Left lung (tissue), 10 donors: ENCODE measurements around the gene SUMO4. TPM values are rescaled to one million over a fixed set of nuclear protein-coding genes. Genes with fewer than 3 reads are reported as not detected.
A peak's percentile ranks its signal among the peaks of the same experiment; 100 is the strongest.

Experiments used
- ATAC-seq: fragments of 200-7000 bp; cut with Tn5 transposase; one replicate; pipeline ENCODE4 v1.9.1; 2020; ENCODE audit warnings: moderate library complexity
- DNase-seq, 4 donors: peaks; one replicate each; pipeline ENCODE4 v3.0.0-alpha.2; 2013 to 2020
- H3K27ac ChIP-seq, 2 donors: fragments of 200-600 bp; sonication (generic) in 1 of 2; one replicate each; pipeline versions ENCODE4 v1.5.0 to v1.8.0; 2020 to 2021
- H3K27me3 ChIP-seq, 2 donors: fragments of 200-600 bp; sonication (generic) in 1 of 2; one replicate each; pipeline versions ENCODE4 v1.5.0 to v1.8.0; 2020 to 2021
- H3K36me3 ChIP-seq, 2 donors: fragments of 200-600 bp; sonication (generic) in 1 of 2; one replicate each; pipeline versions ENCODE4 v1.5.0 to v1.8.0; 2020 to 2021
- H3K4me1 ChIP-seq, 2 donors: fragments of 200-600 bp; one replicate each; pipeline ENCODE4 v1.8.0; 2021
- H3K4me3 ChIP-seq, 2 donors: fragments of 200-600 bp; sonication (generic) in 1 of 2; one replicate each; pipeline versions ENCODE4 v1.5.0 to v1.8.0; 2020 to 2021; ENCODE audit warnings: mild to moderate bottlenecking in 1 of 2
- H3K9me3 ChIP-seq, 2 donors: fragments of 200-600 bp; sonication (generic) in 1 of 2; one replicate each; pipeline versions ENCODE4 v1.5.0 to v1.8.0; 2020 to 2021
- CTCF ChIP-seq, 2 donors: fragments of 200-600 bp; sonication (generic) in 1 of 2; IDR thresholded peaks; one replicate each; pipeline versions ENCODE4 v1.5.0 to v1.8.0; 2021; ENCODE audit warnings: antibody characterized with exemption in 2 of 2
- intact Hi-C, 2 donors: fragments of 100-400 bp; cut with DNase I; formaldehyde crosslinking; loops; one replicate each; pipeline versions ENCODE4 v1.11.2 to v1.14.2; 2022
- polyA plus RNA-seq, 6 donors: library from polyadenylated mRNA; unstranded; fragments of 120-200 nt; gene quantifications; one replicate each; pipeline ENCODE4 v1.2.1, GENCODE V29; 2013; ENCODE audit not compliant: insufficient read length in 6 of 6
- total RNA-seq, 2 donors: library from RNA; stranded (reverse); fragmentation: NEBNext Ultra II Directional; extraction: Animal tissue kit (Norgen Biotek cat#: 25700); gene quantifications; one replicate each; pipeline ENCODE4 v1.2.1, GENCODE V29; 2021
- donor health status: DM: no; HTN: yes; CAD: no.
- donor health status: DM: no; HTN: no; CAD: no.

The SUMO4 gene
- total and polyA plus RNA-seq, 8 donors: 1.0 to 2.7 (median 1.9) TPM

DNA sequence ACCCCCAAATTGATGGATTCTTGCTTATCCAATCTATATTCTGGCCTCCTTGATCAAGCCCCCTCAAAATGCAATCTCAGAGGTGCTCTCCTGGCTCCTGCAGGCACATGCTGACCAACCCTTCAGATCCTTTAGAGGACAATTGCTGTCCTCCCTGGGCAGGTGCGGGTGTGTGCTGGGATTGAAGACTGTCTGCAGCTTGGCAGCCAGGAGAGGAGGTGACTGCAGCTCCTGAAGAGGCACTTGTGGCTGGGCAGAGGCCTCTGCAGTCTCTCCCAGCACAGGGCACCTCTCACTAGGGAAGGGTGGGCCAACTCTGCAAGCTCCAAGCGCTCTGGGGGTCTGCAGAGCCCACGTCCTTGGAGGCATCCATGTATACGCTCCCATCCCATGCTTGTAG lies 28.5 kb downstream of the SUMO4 start:
- no peak for ATAC-seq
- intact Hi-C loops: no loop called here
- no peak for TF ChIP-seq CTCF (IDR thresholded peaks at IDR 0.05)

GRCh38 chr6:149429427-149430360 lies 29.6 kb downstream of the SUMO4 start:
- Histone ChIP-seq H3K27ac (no peak overlapping the region), H3K4me3 (no peak overlapping the region), H3K27me3 (no peaks in the 10 kb centered on the region), H3K9me3 (no peaks in the 10 kb centered on the region), H3K36me3 (no peaks in the 10 kb centered on the region), H3K4me1 (peaks cover 0 to 6% of the 10 kb centered on the region in 2 donors)
- TF ChIP-seq CTCF (IDR thresholded peaks at IDR 0.05): no peak
- no peak for DNase-seq
- ATAC-seq: no peak
- intact Hi-C loops: loop anchor here in 1 of 2 donors (10.0 kb wide), 2 partner anchors 85 to 395 kb away; no protein-coding TSS in a partner anchor

More for the DNA sequence above, 28.5 kb downstream of the SUMO4 start:
- H3K27me3 ChIP-seq: no peaks in the 10 kb centered on the region
- H3K9me3 ChIP-seq: no peaks in the 10 kb centered on the region
- H3K4me3 ChIP-seq: no peak overlapping the region
- peaks cover 7 to 14% of the 10 kb centered on the region in 2 donors for H3K4me1 ChIP-seq
- no peaks in the 10 kb centered on the region for H3K36me3 ChIP-seq
- DNase-seq: no peak
- H3K27ac ChIP-seq: no peak overlapping the region

DNA sequence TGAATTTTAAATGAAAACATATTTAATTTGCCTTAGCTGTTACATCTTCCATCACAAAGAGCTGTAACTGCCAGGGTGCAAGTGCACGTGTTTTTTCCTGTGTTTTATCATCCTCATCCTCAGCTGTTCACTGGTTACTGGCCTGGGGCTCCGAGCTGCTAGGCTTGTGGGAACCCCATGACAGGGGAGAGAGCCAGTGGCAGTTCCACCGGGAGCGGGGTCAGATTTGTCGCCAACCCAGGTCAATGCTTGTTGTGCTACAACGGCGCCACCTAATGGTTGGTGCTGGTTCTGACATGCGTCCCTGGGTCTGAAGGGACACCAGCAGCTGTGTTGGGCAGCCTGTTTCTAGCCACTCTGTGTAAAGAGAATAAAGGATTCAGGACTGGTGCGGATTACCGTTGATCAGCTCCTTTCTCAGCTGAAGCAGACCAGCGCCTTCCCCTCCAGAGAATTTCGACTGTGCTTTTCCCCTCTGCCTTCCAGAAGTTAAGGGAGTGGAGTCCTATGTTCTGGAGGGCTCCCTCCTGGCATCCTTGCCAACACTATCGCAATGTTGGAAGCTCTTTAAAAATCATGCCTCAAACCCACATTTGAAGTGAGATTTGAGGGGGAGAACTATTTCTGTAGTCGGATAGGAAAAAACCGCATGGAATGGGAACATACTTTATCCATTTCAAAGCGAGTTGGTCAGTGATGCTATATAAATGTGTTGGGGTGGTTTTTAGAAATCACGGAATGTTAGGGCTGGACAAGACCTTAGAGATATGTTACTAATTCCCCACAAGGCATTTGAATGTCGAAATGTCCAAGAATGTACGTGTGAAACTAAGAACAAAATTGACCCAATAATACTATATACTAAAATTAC lies 32.1 kb downstream of the SUMO4 start:
- intact Hi-C loops: loop anchor here in 1 of 2 donors (2.0 to 10.0 kb wide), 3 partner anchors 83 to 397 kb away; no protein-coding TSS in a partner anchor
- DNase-seq (peak; percentile 76 to 91 (median 89)), ATAC-seq (peak; percentile 98)
- no peak overlapping the region for H3K27ac ChIP-seq
- no peaks in the 10 kb centered on the region for H3K36me3 ChIP-seq
- no peaks in the 10 kb centered on the region for H3K27me3 ChIP-seq
- peak; percentile 93 to 94 for TF ChIP-seq CTCF (IDR thresholded peaks at IDR 0.05)
- H3K9me3 ChIP-seq: no peaks in the 10 kb centered on the region
- H3K4me3 ChIP-seq: no peak overlapping the region
- peaks cover 0 to 6% of the 10 kb centered on the region in 2 donors for H3K4me1 ChIP-seq

DNA sequence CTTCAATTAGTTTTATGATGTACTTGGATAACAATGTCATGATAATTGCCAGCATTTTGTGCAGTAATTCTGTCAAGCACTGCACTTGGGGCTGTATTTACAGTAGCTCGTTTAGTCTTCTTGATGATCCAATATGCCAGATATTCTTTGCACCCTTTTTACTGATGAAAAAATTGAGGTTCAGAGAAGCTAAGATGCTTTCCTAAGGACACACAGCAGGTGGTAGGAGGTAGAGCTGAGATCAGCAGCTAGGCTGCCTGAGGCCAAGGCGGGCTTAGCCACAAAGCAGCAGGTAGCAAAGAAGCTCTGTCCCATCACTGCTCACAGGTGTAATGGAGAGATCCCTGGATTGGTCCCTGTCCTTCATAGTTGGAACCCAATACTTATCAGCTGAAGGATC lies 33.3 kb downstream of the SUMO4 start:
- ATAC-seq (no peak), DNase-seq (no peak)
- H3K27me3 ChIP-seq: no peaks in the 10 kb centered on the region
- H3K36me3 ChIP-seq: no peaks in the 10 kb centered on the region
- intact Hi-C loops: loop anchor here in 1 of 2 donors (2.0 to 10.0 kb wide), 3 partner anchors 81 to 399 kb away; no protein-coding TSS in a partner anchor
- peaks cover 0 to 6% of the 10 kb centered on the region in 2 donors for H3K4me1 ChIP-seq
- no peak overlapping the region for H3K4me3 ChIP-seq
- no peak for TF ChIP-seq CTCF (IDR thresholded peaks at IDR 0.05)
- H3K9me3 ChIP-seq: no peaks in the 10 kb centered on the region
- no peak overlapping the region for H3K27ac ChIP-seq
